A673 (cell line): ENCODE results near the gene APOBEC4. TPM values are rescaled to one million over a fixed set of nuclear protein-coding genes. Genes with fewer than 3 reads are reported as not detected.

ENCODE experiments used
- BruUV-seq: library from RNA; stranded (reverse); fragments of 400-500 nt; replicated peaks from 2 replicates; lab custom pipeline; 2021; lab: Mats Ljungman, UMichigan
- CTCF ChIA-PET: fragments of 300-600 bp; sonication (Branson Sonifier 250); formaldehyde crosslinking; loops from one replicate; lab custom pipeline; 2022; ENCODE audit warnings: antibody characterized with exemption; lab: Charles Lee
- POLR2A ChIA-PET: fragments of 300-600 bp; sonication (Branson Sonifier 250); formaldehyde crosslinking; loops from one replicate; lab custom pipeline; 2022; ENCODE audit warnings: antibody characterized with exemption; ENCODE audit not compliant: low non-redundant PET; lab: Charles Lee
- DNase-seq: peaks from one replicate; pipeline ENCODE4 v3.0.0-alpha.2; 2015; ENCODE audit warnings: low spot score
- H3K27ac ChIP-seq: fragments of 200-600 bp; sonication (generic); 2 replicates; pipeline ENCODE4 v1.5.1; 2016; ENCODE audit warnings: mixed run types, low read depth, mild to moderate bottlenecking, mixed read lengths, antibody characterized with exemption, low read length; ENCODE audit not compliant: poor library complexity, severe bottlenecking
- H3K27me3 ChIP-seq: fragments of 200-600 bp; sonication (generic); replicated peaks from 2 replicates; pipeline ENCODE4 v1.6.1; 2017; ENCODE audit warnings: mixed run types, low read depth, mild to moderate bottlenecking, mixed read lengths, antibody characterized with exemption, low read length; ENCODE audit not compliant: insufficient read depth, poor library complexity
- H3K36me3 ChIP-seq: fragments of 200-600 bp; sonication (generic); 2 replicates; pipeline ENCODE4 v1.6.1; 2016; ENCODE audit warnings: mixed run types, mild to moderate bottlenecking, mixed read lengths, antibody characterized with exemption, low read length; ENCODE audit not compliant: insufficient read depth, poor library complexity, severe bottlenecking
- H3K4me1 ChIP-seq: fragments of 200-600 bp; sonication (generic); 2 replicates; pipeline ENCODE4 v1.6.1; 2017; ENCODE audit warnings: mixed run types, mild to moderate bottlenecking, mixed read lengths, antibody characterized with exemption, low read length; ENCODE audit not compliant: insufficient read depth, poor library complexity, severe bottlenecking
- H3K4me3 ChIP-seq: fragments of 200-600 bp; sonication (generic); 2 replicates; pipeline ENCODE4 v1.5.1; 2016; ENCODE audit warnings: low read depth, mixed run types, mild to moderate bottlenecking, mixed read lengths, low read length; ENCODE audit not compliant: poor library complexity, severe bottlenecking
- H3K9me3 ChIP-seq: fragments of 200-600 bp; sonication (generic); 2 replicates; pipeline ENCODE4 v1.6.1; 2016; ENCODE audit warnings: mixed run types, low read depth, mild to moderate bottlenecking, mixed read lengths, antibody characterized with exemption, low read length; ENCODE audit not compliant: poor library complexity, severe bottlenecking
- EZH2 ChIP-seq: fragments of 200-600 bp; sonication (generic); IDR thresholded peaks from 2 replicates; pipeline ENCODE4 v1.6.1; 2017; ENCODE audit warnings: borderline replicate concordance, low read depth, mild to moderate bottlenecking, mixed read lengths, antibody characterized with exemption, low read length; ENCODE audit not compliant: poor library complexity, severe bottlenecking
- intact Hi-C: fragments of 100-400 bp; cut with micrococcal nuclease; formaldehyde crosslinking; loops from one replicate; pipeline ENCODE4 v1.10.0; 2022; ENCODE audit not compliant: unreplicated experiment
- total RNA-seq: library from RNA; stranded (reverse); gene quantifications from 2 replicates; pipeline ENCODE4 v1.2.3, GENCODE V29; 2021
- TF ChIP-seq, protein P1 (sequence below): fragments of 300-800, 200-600 bp; sonication (generic); conservative IDR thresholded peaks from 2 replicates; pipeline ENCODE4 v1.5.1; 2017; ENCODE audit warnings: low read depth, mild to moderate bottlenecking, antibody characterized with exemption, low read length, moderate library complexity, mixed read lengths

The APOBEC4 gene
- total RNA-seq, 1 experiment from 2014 or later: not detected

DNA sequence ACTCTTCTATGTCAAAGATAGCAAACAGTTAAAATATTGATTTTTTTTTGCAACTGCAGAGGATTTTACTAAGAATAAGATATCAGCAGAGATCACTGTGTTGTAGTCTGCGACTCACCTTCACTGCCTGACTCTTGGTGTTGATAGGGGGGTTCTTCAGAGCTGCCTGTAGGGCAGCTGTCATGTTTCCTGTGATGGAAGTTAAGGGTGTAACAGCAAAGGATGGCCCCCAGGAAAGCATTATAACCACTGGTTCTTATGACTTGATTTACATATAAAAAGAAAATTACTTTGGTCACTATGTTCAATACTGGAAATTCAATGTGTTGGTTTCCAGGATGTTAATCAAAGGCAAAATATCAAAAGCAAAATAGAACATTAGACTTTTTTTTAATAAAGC is 20.2 kb downstream of the APOBEC4 start:
- no peak for DNase-seq
- ChIA-PET POLR2A (no interaction called here), CTCF (interaction anchor here (1.2 to 2.1 kb wide), 3 partner anchors 23 to 283 kb away, joined by 4 to 16 read pairs (median 7); no protein-coding TSS in a partner anchor)
- peak overlapping the region; percentile 76 for H3K4me3 ChIP-seq
- TF ChIP-seq, protein P1, sequence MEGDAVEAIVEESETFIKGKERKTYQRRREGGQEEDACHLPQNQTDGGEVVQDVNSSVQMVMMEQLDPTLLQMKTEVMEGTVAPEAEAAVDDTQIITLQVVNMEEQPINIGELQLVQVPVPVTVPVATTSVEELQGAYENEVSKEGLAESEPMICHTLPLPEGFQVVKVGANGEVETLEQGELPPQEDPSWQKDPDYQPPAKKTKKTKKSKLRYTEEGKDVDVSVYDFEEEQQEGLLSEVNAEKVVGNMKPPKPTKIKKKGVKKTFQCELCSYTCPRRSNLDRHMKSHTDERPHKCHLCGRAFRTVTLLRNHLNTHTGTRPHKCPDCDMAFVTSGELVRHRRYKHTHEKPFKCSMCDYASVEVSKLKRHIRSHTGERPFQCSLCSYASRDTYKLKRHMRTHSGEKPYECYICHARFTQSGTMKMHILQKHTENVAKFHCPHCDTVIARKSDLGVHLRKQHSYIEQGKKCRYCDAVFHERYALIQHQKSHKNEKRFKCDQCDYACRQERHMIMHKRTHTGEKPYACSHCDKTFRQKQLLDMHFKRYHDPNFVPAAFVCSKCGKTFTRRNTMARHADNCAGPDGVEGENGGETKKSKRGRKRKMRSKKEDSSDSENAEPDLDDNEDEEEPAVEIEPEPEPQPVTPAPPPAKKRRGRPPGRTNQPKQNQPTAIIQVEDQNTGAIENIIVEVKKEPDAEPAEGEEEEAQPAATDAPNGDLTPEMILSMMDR: no peak
- TF ChIP-seq EZH2: no peak
- H3K36me3 ChIP-seq: peaks cover 41% of the 10 kb centered on the region
- H3K27ac ChIP-seq: peak overlapping the region; percentile 88
- no TSS peak for BruUV-seq
- intact Hi-C loops: no loop called here
- H3K9me3 ChIP-seq: no peaks in the 10 kb centered on the region
- peaks cover 25% of the 10 kb centered on the region for H3K4me1 ChIP-seq
- no peaks in the 10 kb centered on the region for H3K27me3 ChIP-seq

DNA sequence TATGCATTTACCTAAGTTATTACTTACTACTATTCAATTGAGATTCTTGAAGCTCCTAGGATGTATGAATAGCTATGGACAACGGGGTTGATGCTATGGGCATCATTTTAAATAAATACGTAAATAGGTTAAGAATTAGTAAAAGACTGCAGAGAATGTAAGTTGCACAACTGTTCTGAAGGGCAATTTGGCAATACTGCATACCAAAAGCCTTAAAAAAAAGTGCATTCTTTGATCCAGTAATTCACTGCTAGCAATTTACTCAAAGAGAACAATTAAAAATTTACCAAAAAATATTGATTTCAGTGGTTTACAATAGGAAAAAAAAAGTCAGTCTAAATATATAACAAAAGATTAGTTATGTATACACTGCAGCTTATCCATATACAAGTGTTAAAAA is 21.0 kb downstream of the APOBEC4 start:
- ChIA-PET CTCF (interaction anchor here (1.6 kb wide), 1 partner anchor 23 kb away, joined by 4 read pairs; no protein-coding TSS in a partner anchor), POLR2A (no interaction called here)
- Histone ChIP-seq H3K4me1 (peaks cover 25% of the 10 kb centered on the region), H3K36me3 (peaks cover 47% of the 10 kb centered on the region), H3K27ac (peak overlapping the region; percentile 88), H3K27me3 (no peaks in the 10 kb centered on the region), H3K4me3 (peak overlapping the region; percentile 76), H3K9me3 (no peaks in the 10 kb centered on the region)
- TF ChIP-seq EZH2: no peak
- TF ChIP-seq, protein P1: no peak
- intact Hi-C loops: no loop called here
- no TSS peak for BruUV-seq
- DNase-seq: no peak

DNA sequence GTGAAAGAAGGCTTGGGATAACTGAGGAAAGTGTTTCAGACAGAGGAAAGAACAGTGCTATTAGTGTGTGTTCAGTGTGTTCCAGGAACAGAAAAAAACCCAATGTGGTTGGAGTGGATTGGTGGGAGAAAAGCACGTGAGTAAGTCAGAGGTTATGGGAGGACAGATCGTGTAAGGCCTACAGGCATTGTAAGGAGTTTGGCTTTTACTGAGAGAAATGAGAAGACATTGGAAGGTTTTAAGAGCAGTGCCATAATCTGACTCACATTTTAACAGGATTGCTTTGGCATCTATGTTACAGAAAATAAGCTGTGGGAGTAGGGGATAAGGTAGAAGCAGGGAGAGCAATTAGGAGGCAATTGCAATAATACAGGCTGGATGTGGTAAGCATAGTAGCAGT is 22.4 kb downstream of the APOBEC4 start:
- ChIA-PET CTCF (no interaction called here), POLR2A (no interaction called here)
- intact Hi-C loops: no loop called here
- TF ChIP-seq, protein P1: no peak
- no peak for TF ChIP-seq EZH2
- Histone ChIP-seq H3K36me3 (peaks cover 60% of the 10 kb centered on the region), H3K27me3 (no peaks in the 10 kb centered on the region), H3K9me3 (no peaks in the 10 kb centered on the region), H3K4me3 (no peak overlapping the region), H3K27ac (peak overlapping the region; percentile 4), H3K4me1 (peaks cover 20% of the 10 kb centered on the region)
- no TSS peak for BruUV-seq
- no peak for DNase-seq
